T1000 (cell line): ENCODE results near the gene LIMK2.
"Not testable (repeated sequence)": the region's sequence is repeated elsewhere in the genome, so short reads cannot be mapped to it uniquely, and the experiment has no call there.

Source experiments
- DNase-seq: peaks from one replicate; lab custom pipeline; 2025; ENCODE audit warnings: mixed read lengths; lab: John Stamatoyannopoulos, UW

The LIMK2 gene

GRCh38 chr22:31211482-31211861, 626 bp upstream of the LIMK2 start:
- DNase-seq: no peak

- no peak for DNase-seq
Observed at GRCh38 chr22:31212783-31213629, 908 bp downstream of the LIMK2 start.

- DNase-seq: no peak
Observed at GRCh38 chr22:31215018-31215535, 3.0 kb downstream of the LIMK2 start.

GRCh38 chr22:31218565-31219262, 6.6 kb downstream of the LIMK2 start:
- DNase-seq: no peak

GRCh38 chr22:31221084-31221483, 9.0 kb downstream of the LIMK2 start:
- no peak for DNase-seq

GRCh38 chr22:31222736-31223135, 10.6 kb downstream of the LIMK2 start:
- no peak for DNase-seq

- no peak for DNase-seq
Observed at GRCh38 chr22:31223786-31224191, 11.7 kb downstream of the LIMK2 start.

- DNase-seq: not testable (repeated sequence)
Observed at GRCh38 chr22:31224691-31225090, 12.6 kb downstream of the LIMK2 start.

- no peak for DNase-seq
Observed at GRCh38 chr22:31227186-31227585, 15.1 kb downstream of the LIMK2 start.

GRCh38 chr22:31229402-31230079, 17.4 kb downstream of the LIMK2 start:
- no peak for DNase-seq

- no peak for DNase-seq
Observed at GRCh38 chr22:31230155-31230870, 18.2 kb downstream of the LIMK2 start.

- DNase-seq: no peak
Observed at GRCh38 chr22:31230871-31231621, 18.9 kb downstream of the LIMK2 start.

- DNase-seq: no peak
Observed at GRCh38 chr22:31233001-31233400, 20.9 kb downstream of the LIMK2 start.

- no peak for DNase-seq
Observed at GRCh38 chr22:31235081-31235480, 23.0 kb downstream of the LIMK2 start.

GRCh38 chr22:31236044-31236443, 23.9 kb downstream of the LIMK2 start:
- DNase-seq: not testable (repeated sequence)

GRCh38 chr22:31238057-31238456, 26.0 kb downstream of the LIMK2 start:
- no peak for DNase-seq

- no peak for DNase-seq
Observed at GRCh38 chr22:31239771-31240370, 27.8 kb downstream of the LIMK2 start.

- no peak for DNase-seq
Observed at GRCh38 chr22:31241200-31241599, 29.1 kb downstream of the LIMK2 start.

- no peak for DNase-seq
Observed at GRCh38 chr22:31241936-31242335, 29.8 kb downstream of the LIMK2 start.

- DNase-seq: no peak
Observed at GRCh38 chr22:31243339-31244045, 31.4 kb downstream of the LIMK2 start.
